Caco-2 (cell line): Measurements from ENCODE around the gene RNASE12. TPM values are rescaled to one million over a fixed set of nuclear protein-coding genes. Genes with fewer than 3 reads are reported as not detected.

Source experiments
- BruUV-seq: library from RNA; stranded (reverse); fragments of 400-500 nt; replicated peaks from 2 replicates; lab custom pipeline; 2021; lab: Mats Ljungman, UMichigan
- CTCF ChIA-PET: fragments of 300-600 bp; sonication (Branson Sonifier 250); formaldehyde crosslinking; loops from one replicate; lab custom pipeline; 2022; ENCODE audit warnings: antibody characterized with exemption; lab: Charles Lee
- POLR2A ChIA-PET: fragments of 300-600 bp; sonication (Branson Sonifier 250); formaldehyde crosslinking; loops from one replicate; lab custom pipeline; 2022; ENCODE audit warnings: antibody characterized with exemption; lab: Charles Lee
- DNase-seq, 2 experiments: peaks; one replicate each; pipeline versions ENCODE4 v3.0.0 to v3.0.0-alpha.2; 2020 to 2022
- H3K27me3 ChIP-seq: replicated peaks from 2 replicates; pipeline ENCODE4 v1.6.0; 2011; ENCODE audit warnings: low read length; ENCODE audit not compliant: control insufficient read depth, insufficient read depth
- H3K36me3 ChIP-seq: 2 replicates; pipeline ENCODE4 v1.5.1; 2011; ENCODE audit warnings: low read length; ENCODE audit not compliant: control insufficient read depth, insufficient read depth
- H3K4me1 ChIP-seq: fragments of 250-450 bp; sonication (Bioruptor Pico); 2 replicates; pipeline ENCODE4 v1.5.1; 2020; ENCODE audit warnings: mild to moderate bottlenecking
- H3K4me3 ChIP-seq: 2 replicates; pipeline ENCODE4 v1.5.1; 2011; ENCODE audit warnings: low read depth, mild to moderate bottlenecking, control low read depth, low read length
- H3K9me3 ChIP-seq: fragments of 250-450 bp; sonication (Bioruptor Pico); 2 replicates; pipeline ENCODE4 v1.5.1; 2020; ENCODE audit warnings: mild to moderate bottlenecking, moderate library complexity
- H3K27ac Mint-ChIP-seq: one replicate; pipeline ENCODE4 v1.8.0; 2022; ENCODE audit warnings: mixed read lengths; ENCODE audit not compliant: unreplicated experiment
- H3K27me3 Mint-ChIP-seq: one replicate; pipeline ENCODE4 v1.8.0; 2022; ENCODE audit warnings: mixed read lengths; ENCODE audit not compliant: insufficient read depth, unreplicated experiment
- H3K36me3 Mint-ChIP-seq: one replicate; pipeline ENCODE4 v1.8.0; 2022; ENCODE audit warnings: mild to moderate bottlenecking, mixed read lengths; ENCODE audit not compliant: insufficient read depth, unreplicated experiment
- H3K4me1 Mint-ChIP-seq: one replicate; pipeline ENCODE4 v1.8.0; 2022; ENCODE audit warnings: low read depth, mixed read lengths; ENCODE audit not compliant: unreplicated experiment
- H3K4me3 Mint-ChIP-seq: one replicate; pipeline ENCODE4 v1.8.0; 2022; ENCODE audit warnings: mild to moderate bottlenecking, moderate library complexity, mixed read lengths; ENCODE audit not compliant: unreplicated experiment
- H3K9me3 Mint-ChIP-seq: one replicate; pipeline ENCODE4 v1.8.0; 2022; ENCODE audit warnings: mixed read lengths; ENCODE audit not compliant: unreplicated experiment
- CTCF ChIP-seq, 2 experiments: fragments of 200-600 bp in 1 of 2; IDR thresholded peaks; 1 replicate in 1 of 2; 2 replicates in 1 of 2; pipeline versions ENCODE4 v1.5.1 to v1.8.0; 2011 to 2022; ENCODE audit warnings: antibody characterized with exemption in 1 of 2, control low read depth in 1 of 2, inconsistent platforms in 1 of 2, low read depth in 1 of 2, low read length in 1 of 2, mild to moderate bottlenecking in 1 of 2, moderate library complexity in 1 of 2; ENCODE audit not compliant: insufficient read depth in 1 of 2, severe bottlenecking in 1 of 2, unreplicated experiment in 1 of 2
- intact Hi-C: fragments of 100-400 bp; cut with micrococcal nuclease; formaldehyde crosslinking; loops from one replicate; pipeline ENCODE4 v1.10.0; 2022; ENCODE audit not compliant: unreplicated experiment
- total RNA-seq: library from RNA; stranded (reverse); gene quantifications from 2 replicates; pipeline ENCODE4 v1.2.3, GENCODE V29; 2022

RNASE12 gene
- total RNA-seq, 1 experiment from 2014 or later, result not detected

GRCh38 chr14:20553024-20553423, 38.2 kb downstream of the RNASE12 start:
- DNase-seq, result no peak
- Mint-ChIP-seq H3K4me1 (peaks cover 17% of the 10 kb centered on the region), H3K27ac (no peak overlapping the region), H3K27me3 (no peaks in the 10 kb centered on the region), H3K4me3 (no peak overlapping the region), H3K36me3 (no peaks in the 10 kb centered on the region), H3K9me3 (no peaks in the 10 kb centered on the region)
- intact Hi-C loops, result no loop called here
- TF ChIP-seq CTCF (IDR thresholded peaks at IDR 0.05; ENCODE audit: insufficient read depth in 1 of 2, low read depth in 1 of 2, low read length in 1 of 2, severe bottlenecking in 1 of 2, unreplicated experiment in 1 of 2), result no peak
- ChIA-PET CTCF (no interaction called here), POLR2A (no interaction called here)
- Histone ChIP-seq H3K36me3 (no peaks in the 10 kb centered on the region), H3K9me3 (no peaks in the 10 kb centered on the region), H3K4me3 (no peak overlapping the region), H3K27me3 (no peaks in the 10 kb centered on the region; the same call in 1 of the 2 replicates), H3K4me1 (peaks cover 5% of the 10 kb centered on the region)
- BruUV-seq, result no TSS peak

- Histone ChIP-seq H3K9me3 (no peaks in the 10 kb centered on the region), H3K4me1 (peaks cover 11% of the 10 kb centered on the region), H3K27me3 (no peaks in the 10 kb centered on the region; the same call in 1 of the 2 replicates), H3K36me3 (no peaks in the 10 kb centered on the region), H3K4me3 (no peak overlapping the region)
- CTCF ChIA-PET, result no interaction called here
- no peak overlapping the region for H3K4me3 Mint-ChIP-seq
- POLR2A ChIA-PET, result no interaction called here
- no TSS peak for BruUV-seq
- H3K4me1 Mint-ChIP-seq, result peaks cover 10% of the 10 kb centered on the region
- H3K27me3 Mint-ChIP-seq, result no peaks in the 10 kb centered on the region
- intact Hi-C loops, result no loop called here
- no peaks in the 10 kb centered on the region for H3K9me3 Mint-ChIP-seq
- no peak for DNase-seq
- no peaks in the 10 kb centered on the region for H3K36me3 Mint-ChIP-seq
- no peak overlapping the region for H3K27ac Mint-ChIP-seq
- no peak for TF ChIP-seq CTCF (IDR thresholded peaks at IDR 0.05; ENCODE audit: insufficient read depth in 1 of 2, low read depth in 1 of 2, low read length in 1 of 2, severe bottlenecking in 1 of 2, unreplicated experiment in 1 of 2)
Measured at GRCh38 chr14:20551606-20552005, 39.6 kb downstream of the RNASE12 start.

GRCh38 chr14:20550926-20551325, 40.2 kb downstream of the RNASE12 start:
- Histone ChIP-seq H3K9me3 (no peaks in the 10 kb centered on the region), H3K36me3 (no peaks in the 10 kb centered on the region), H3K4me3 (no peak overlapping the region), H3K27me3 (no peaks in the 10 kb centered on the region; the same call in 1 of the 2 replicates), H3K4me1 (peaks cover 14% of the 10 kb centered on the region)
- DNase-seq, result no peak
- ChIA-PET POLR2A (no interaction called here), CTCF (no interaction called here)
- H3K27ac Mint-ChIP-seq, result no peak overlapping the region
- no peaks in the 10 kb centered on the region for H3K36me3 Mint-ChIP-seq
- TF ChIP-seq CTCF (IDR thresholded peaks at IDR 0.05; ENCODE audit: insufficient read depth in 1 of 2, low read depth in 1 of 2, low read length in 1 of 2, severe bottlenecking in 1 of 2, unreplicated experiment in 1 of 2), result no peak
- no peak overlapping the region for H3K4me3 Mint-ChIP-seq
- H3K27me3 Mint-ChIP-seq, result no peaks in the 10 kb centered on the region
- intact Hi-C loops, result no loop called here
- no TSS peak for BruUV-seq
- peaks cover 15% of the 10 kb centered on the region for H3K4me1 Mint-ChIP-seq
- no peaks in the 10 kb centered on the region for H3K9me3 Mint-ChIP-seq
